CD4-positive, alpha-beta T cell (primary cell): ENCODE measurements around the gene TPK1. TPM values are rescaled to one million over a fixed set of nuclear protein-coding genes. Genes with fewer than 3 reads are reported as not detected.

Experiments used
- ATAC-seq: fragments of 200-7000 bp; cut with Tn5 transposase; one replicate; pipeline ENCODE4 v1.10.0; 2022; ENCODE audit warnings: mild to moderate bottlenecking; ENCODE audit not compliant: poor library complexity
- CTCF ChIA-PET: fragments of 350-600 bp; sonication (Branson Sonifier 250); formaldehyde crosslinking; loops from one replicate; lab custom pipeline; 2021; ENCODE audit warnings: antibody characterized with exemption, inconsistent platforms; lab: Charles Lee
- POLR2A ChIA-PET: fragments of 350-600 bp; sonication (Branson Sonifier 250); formaldehyde crosslinking; loops from one replicate; lab custom pipeline; 2021; ENCODE audit warnings: antibody characterized with exemption, inconsistent platforms; lab: Charles Lee
- DNase-seq, 14 experiments: peaks; one replicate each; pipeline ENCODE4 v3.0.0-alpha.2; 2013 to 2020; ENCODE audit warnings: mixed read lengths in 2 of 14
- H3K27ac ChIP-seq, 2 donors: one replicate each; pipeline versions ENCODE4 v1.5.1 to v1.7.0; 2013; ENCODE audit warnings: low read length in 2 of 2, low read depth in 1 of 2, mild to moderate bottlenecking in 1 of 2
- H3K27me3 ChIP-seq, 2 experiments: 1 replicate in 1 of 2; 2 replicates in 1 of 2; pipeline versions ENCODE4 v1.6.1 to v1.7.0; 2013; ENCODE audit warnings: low read length in 2 of 2, control low read depth in 1 of 2, mild to moderate bottlenecking in 1 of 2, moderate library complexity in 1 of 2; ENCODE audit not compliant: insufficient read depth in 2 of 2, control insufficient read depth in 1 of 2
- H3K36me3 ChIP-seq: one replicate; pipeline ENCODE4 v1.6.1; 2013; ENCODE audit warnings: low read length, control low read depth; ENCODE audit not compliant: insufficient read depth
- H3K4me1 ChIP-seq: one replicate; pipeline ENCODE4 v1.6.1; 2013; ENCODE audit warnings: low read length, control low read depth; ENCODE audit not compliant: insufficient read depth
- H3K4me3 ChIP-seq: one replicate; pipeline ENCODE4 v1.5.1; 2013; ENCODE audit warnings: mild to moderate bottlenecking, low read length, moderate library complexity
- H3K9me3 ChIP-seq, 2 experiments: 1 replicate in 1 of 2; 2 replicates in 1 of 2; pipeline versions ENCODE4 v1.6.1 to v1.7.0; 2013; ENCODE audit warnings: low read length in 2 of 2, mild to moderate bottlenecking in 2 of 2, control low read depth in 1 of 2, moderate library complexity in 1 of 2; ENCODE audit not compliant: control insufficient read depth in 1 of 2, insufficient read depth in 1 of 2
- H3K27ac Mint-ChIP-seq: one replicate; pipeline ENCODE4 v1.8.0; 2020; ENCODE audit warnings: mixed read lengths
- H3K27me3 Mint-ChIP-seq: one replicate; pipeline ENCODE4 v1.8.0; 2021; ENCODE audit warnings: mixed read lengths
- H3K36me3 Mint-ChIP-seq: one replicate; pipeline ENCODE4 v1.8.0; 2021; ENCODE audit warnings: low read depth, mixed read lengths
- H3K4me1 Mint-ChIP-seq: one replicate; pipeline ENCODE4 v1.8.0; 2021; ENCODE audit warnings: low read depth, mixed read lengths
- H3K4me3 Mint-ChIP-seq: one replicate; pipeline ENCODE4 v1.8.0; 2020; ENCODE audit warnings: mild to moderate bottlenecking, mixed read lengths
- H3K9me3 Mint-ChIP-seq: one replicate; pipeline ENCODE4 v1.8.0; 2020; ENCODE audit warnings: mixed read lengths
- intact Hi-C, 2 experiments: fragments of 100-400 bp; cut with DNase I in 1 of 2; cut with micrococcal nuclease in 1 of 2; formaldehyde crosslinking; loops; one replicate each; pipeline versions ENCODE4 v1.15.1 to v1.9.0; 2023 to 2025; cut with DNase I, micrococcal nuclease
- total RNA-seq, 174 experiments: library from RNA in 2 of 174; stranded (reverse) in 2 of 174; gene quantifications; one replicate each; pipeline ENCODE4 v1.2.3 and lab custom pipeline; 2021 to 2026
- TF ChIP-seq, protein P1 (sequence below): fragments of 200-600 bp; IDR thresholded peaks from one replicate; pipeline ENCODE4 v1.8.0; 2022; ENCODE audit warnings: antibody characterized with exemption, mild to moderate bottlenecking

TPK1 gene
- total RNA-seq, 2 experiments from 2014 or later, result 17.1 to 17.8 TPM

DNA sequence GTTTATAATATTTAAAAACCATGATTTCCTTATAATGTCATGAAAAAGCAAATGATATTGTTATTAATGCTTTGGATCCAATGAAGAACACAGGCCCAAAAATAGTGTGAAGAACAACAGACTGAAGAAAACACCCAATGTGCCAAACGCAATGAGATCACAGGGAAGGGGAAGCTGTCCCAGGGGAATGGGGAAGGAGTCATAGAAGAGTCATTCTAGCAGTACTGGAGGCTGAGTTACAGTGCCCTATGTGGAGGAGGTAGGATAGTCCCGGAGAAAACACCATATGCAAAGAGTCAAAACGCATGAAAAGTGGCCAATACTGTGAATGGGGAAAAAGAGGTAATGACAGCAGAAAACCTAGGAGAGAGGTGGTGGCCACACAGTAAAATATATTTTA is 50.9 kb downstream of the TPK1 start:
- no peak overlapping the region for H3K4me3 Mint-ChIP-seq
- Histone ChIP-seq H3K27me3 (no peaks in the 10 kb centered on the region), H3K9me3 (no peaks in the 10 kb centered on the region), H3K4me1 (no peaks in the 10 kb centered on the region), H3K36me3 (no peaks in the 10 kb centered on the region), H3K27ac (no peak overlapping the region), H3K4me3 (no peak overlapping the region)
- H3K27ac Mint-ChIP-seq, result no peak overlapping the region
- no peaks in the 10 kb centered on the region for H3K27me3 Mint-ChIP-seq
- POLR2A ChIA-PET, result interaction anchor here (7.6 kb wide), 1 partner anchor 51 kb away, joined by 54 read pairs; the partner anchor contains the start of gene TPK1
- CTCF ChIA-PET, result interaction anchor here (0.6 kb wide), 1 partner anchor 124 kb away, joined by 3 read pairs; no protein-coding TSS in a partner anchor
- no peaks in the 10 kb centered on the region for H3K9me3 Mint-ChIP-seq
- TF ChIP-seq, protein P1, sequence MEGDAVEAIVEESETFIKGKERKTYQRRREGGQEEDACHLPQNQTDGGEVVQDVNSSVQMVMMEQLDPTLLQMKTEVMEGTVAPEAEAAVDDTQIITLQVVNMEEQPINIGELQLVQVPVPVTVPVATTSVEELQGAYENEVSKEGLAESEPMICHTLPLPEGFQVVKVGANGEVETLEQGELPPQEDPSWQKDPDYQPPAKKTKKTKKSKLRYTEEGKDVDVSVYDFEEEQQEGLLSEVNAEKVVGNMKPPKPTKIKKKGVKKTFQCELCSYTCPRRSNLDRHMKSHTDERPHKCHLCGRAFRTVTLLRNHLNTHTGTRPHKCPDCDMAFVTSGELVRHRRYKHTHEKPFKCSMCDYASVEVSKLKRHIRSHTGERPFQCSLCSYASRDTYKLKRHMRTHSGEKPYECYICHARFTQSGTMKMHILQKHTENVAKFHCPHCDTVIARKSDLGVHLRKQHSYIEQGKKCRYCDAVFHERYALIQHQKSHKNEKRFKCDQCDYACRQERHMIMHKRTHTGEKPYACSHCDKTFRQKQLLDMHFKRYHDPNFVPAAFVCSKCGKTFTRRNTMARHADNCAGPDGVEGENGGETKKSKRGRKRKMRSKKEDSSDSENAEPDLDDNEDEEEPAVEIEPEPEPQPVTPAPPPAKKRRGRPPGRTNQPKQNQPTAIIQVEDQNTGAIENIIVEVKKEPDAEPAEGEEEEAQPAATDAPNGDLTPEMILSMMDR, result no peak
- intact Hi-C loops, result no loop called here
- ATAC-seq (no peak), DNase-seq (no peak)
- no peaks in the 10 kb centered on the region for H3K36me3 Mint-ChIP-seq
- peaks cover 16% of the 10 kb centered on the region for H3K4me1 Mint-ChIP-seq

DNA sequence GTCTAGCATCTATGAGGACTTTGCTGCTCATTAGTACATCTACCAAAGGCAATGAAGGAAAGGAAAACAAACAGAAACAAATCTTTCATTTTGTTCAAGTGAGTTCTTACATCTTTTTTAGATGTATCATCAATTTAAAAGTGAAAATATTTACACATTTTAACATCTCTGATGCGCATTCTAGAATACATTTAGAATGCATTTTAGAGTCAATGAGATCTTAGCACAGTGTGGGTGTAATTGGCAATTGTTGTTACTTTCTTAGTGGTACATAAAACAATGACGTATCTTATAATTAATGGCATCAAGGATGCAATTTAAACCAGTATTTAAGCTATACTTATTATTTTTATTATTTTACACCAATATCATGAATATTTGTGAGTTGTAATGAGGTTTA is 51.4 kb downstream of the TPK1 start:
- Mint-ChIP-seq H3K27me3 (no peaks in the 10 kb centered on the region), H3K27ac (no peak overlapping the region), H3K36me3 (no peaks in the 10 kb centered on the region), H3K4me3 (no peak overlapping the region), H3K9me3 (no peaks in the 10 kb centered on the region), H3K4me1 (peaks cover 16% of the 10 kb centered on the region)
- Histone ChIP-seq H3K36me3 (no peaks in the 10 kb centered on the region), H3K9me3 (no peaks in the 10 kb centered on the region), H3K4me1 (no peaks in the 10 kb centered on the region), H3K4me3 (no peak overlapping the region), H3K27ac (no peak overlapping the region), H3K27me3 (no peaks in the 10 kb centered on the region)
- ChIA-PET CTCF (no interaction called here), POLR2A (interaction anchor here (7.6 kb wide), 1 partner anchor 51 kb away, joined by 54 read pairs; the partner anchor contains the start of gene TPK1)
- TF ChIP-seq, protein P1, result no peak
- intact Hi-C loops, result no loop called here
- ATAC-seq, result no peak
- no peak for DNase-seq

DNA sequence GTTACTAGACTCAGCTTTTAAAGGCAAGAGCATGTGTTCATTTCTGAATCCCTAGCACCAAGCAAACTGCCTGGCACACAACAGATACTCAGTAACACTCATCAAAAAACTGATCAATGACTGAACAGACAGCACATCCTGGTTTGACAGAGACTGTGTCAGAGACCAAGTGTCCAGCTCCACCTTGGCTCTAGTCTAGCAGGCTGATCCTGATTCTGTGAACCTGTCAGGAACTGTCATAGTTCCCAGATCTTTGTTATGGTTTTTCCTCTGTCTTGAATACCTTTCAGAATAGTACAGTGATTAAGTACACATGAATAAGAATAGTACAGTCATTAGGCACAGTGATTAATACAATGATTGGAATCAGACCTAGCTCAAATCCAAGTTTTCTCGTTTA is 53.0 kb downstream of the TPK1 start:
- H3K27me3 ChIP-seq, result no peaks in the 10 kb centered on the region
- no peaks in the 10 kb centered on the region for H3K36me3 ChIP-seq
- DNase-seq (no peak), ATAC-seq (no peak)
- ChIA-PET CTCF (no interaction called here), POLR2A (interaction anchor here (1.6 to 7.6 kb wide), 2 partner anchors 30 to 53 kb away, joined by 5 to 54 read pairs; partner anchors contain the start of gene TPK1)
- no peak overlapping the region for H3K4me3 Mint-ChIP-seq
- H3K9me3 Mint-ChIP-seq, result no peaks in the 10 kb centered on the region
- no peaks in the 10 kb centered on the region for H3K27me3 Mint-ChIP-seq
- H3K27ac ChIP-seq, result no peak overlapping the region
- no peak overlapping the region for H3K4me3 ChIP-seq
- H3K4me1 Mint-ChIP-seq, result peaks cover 22% of the 10 kb centered on the region
- no peaks in the 10 kb centered on the region for H3K9me3 ChIP-seq
- H3K4me1 ChIP-seq, result no peaks in the 10 kb centered on the region
- intact Hi-C loops, result no loop called here
- H3K36me3 Mint-ChIP-seq, result no peaks in the 10 kb centered on the region
- TF ChIP-seq, protein P1, result no peak
- no peak overlapping the region for H3K27ac Mint-ChIP-seq
